K562 (cell line): ENCODE results near the gene RAD50. TPM values are rescaled to one million over a fixed set of nuclear protein-coding genes. Genes with fewer than 3 reads are reported as not detected.

Source experiments
- ADNP ChIP-seq: fragments of 200-800 bp; sonication (Bioruptor generic); IDR thresholded peaks from 2 replicates; pipeline ENCODE4 v1.6.1; 2016; ENCODE audit warnings: missing genetic modification characterization, missing compliant biosample characterization
- ARID4B ChIP-seq: sonication (generic); formaldehyde crosslinking; IDR thresholded peaks from 2 replicates; pipeline ENCODE4 v1.8.0; 2022; ENCODE audit warnings: mild to moderate bottlenecking, missing genetic modification reagents
- CC2D1A ChIP-seq: fragments of 450-650 bp; IDR thresholded peaks from 2 replicates; pipeline ENCODE4 v1.6.1; 2017; ENCODE audit warnings: mild to moderate bottlenecking
- CCAR2 ChIP-seq: fragments of 200-400 bp; formaldehyde crosslinking; IDR thresholded peaks from 2 replicates; pipeline ENCODE4 v1.6.1; 2017; ENCODE audit warnings: mild to moderate bottlenecking, low read depth, low read length
- CEBPB ChIP-seq: fragments of 450-650 bp; IDR thresholded peaks from 2 replicates; pipeline ENCODE4 v1.6.1; 2016; ENCODE audit warnings: missing genetic modification characterization, missing compliant biosample characterization
- CTBP1 ChIP-seq: fragments of 450-650 bp; IDR thresholded peaks from 2 replicates; pipeline ENCODE4 v1.6.1; 2016; ENCODE audit warnings: borderline replicate concordance
- CXXC5 ChIP-seq: fragments of 250-450 bp; sonication (Bioruptor Pico); IDR thresholded peaks from 2 replicates; pipeline ENCODE4 v1.8.0; 2022; ENCODE audit warnings: inconsistent platforms, mild to moderate bottlenecking, moderate library complexity
- ETV6 ChIP-seq, 3 experiments: fragments of 150-350 bp in 1 of 3; sonication (generic) in 1 of 3; formaldehyde crosslinking in 1 of 3; IDR thresholded peaks; 2 replicates each; pipeline versions ENCODE4 v1.6.1 to v1.8.0; 2014 to 2022; ENCODE audit warnings: borderline replicate concordance in 2 of 3, low read depth in 2 of 3, antibody characterized with exemption in 1 of 3, low read length in 1 of 3, mild to moderate bottlenecking in 1 of 3, missing genetic modification reagents in 1 of 3
- HDAC3 ChIP-seq: fragments of 450-650 bp; IDR thresholded peaks from 2 replicates; pipeline ENCODE4 v1.6.1; 2018; ENCODE audit warnings: borderline replicate concordance, mild to moderate bottlenecking, moderate library complexity; ENCODE audit not compliant: partially characterized antibody
- MEIS2 ChIP-seq: fragments of 450-650 bp; IDR thresholded peaks from 2 replicates; pipeline ENCODE4 v1.6.1; 2014; ENCODE audit warnings: mild to moderate bottlenecking; ENCODE audit not compliant: partially characterized antibody
- MYC ChIP-seq, 2 experiments: fragments of 250-450 bp in 1 of 2; sonication (Bioruptor Pico) in 1 of 2; IDR thresholded peaks; 2 replicates each; pipeline versions ENCODE4 v1.5.1 to v1.6.1; 2012 to 2021; ENCODE audit warnings: low read depth in 2 of 2, borderline replicate concordance in 1 of 2, improper control_type of control experiment in 1 of 2, low read length in 1 of 2, mild to moderate bottlenecking in 1 of 2, moderate library complexity in 1 of 2
- NBN ChIP-seq: fragments of 450-650 bp; IDR thresholded peaks from 2 replicates; pipeline ENCODE4 v1.6.1; 2016; ENCODE audit warnings: low read depth, mild to moderate bottlenecking
- NFIC ChIP-seq: fragments of 450-650 bp; IDR thresholded peaks from 2 replicates; pipeline ENCODE4 v1.6.1; 2017; ENCODE audit warnings: mild to moderate bottlenecking, inconsistent platforms
- POLR2AphosphoS5 ChIP-seq: IDR thresholded peaks from 2 replicates; pipeline ENCODE4 v1.6.1; 2011; ENCODE audit warnings: mild to moderate bottlenecking, low read depth, low read length, moderate library complexity; ENCODE audit not compliant: control insufficient read depth, insufficient read depth
- RBM17 ChIP-seq: fragments of 200-400 bp; formaldehyde crosslinking; IDR thresholded peaks from 2 replicates; pipeline ENCODE4 v1.6.1; 2017; ENCODE audit warnings: low read depth, mild to moderate bottlenecking, low read length, borderline replicate concordance
- SLC30A9 ChIP-seq: fragments of 250-450 bp; sonication (Bioruptor Pico); IDR thresholded peaks from 2 replicates; pipeline ENCODE4 v1.8.0; 2022; ENCODE audit warnings: mild to moderate bottlenecking, moderate library complexity
- ZNF280A ChIP-seq: fragments of 450-650 bp; IDR thresholded peaks from 2 replicates; pipeline ENCODE4 v1.6.1; 2018; ENCODE audit warnings: mild to moderate bottlenecking, low read depth; ENCODE audit not compliant: partially characterized antibody
- ZSCAN29 ChIP-seq: fragments of 450-650 bp; IDR thresholded peaks from 2 replicates; pipeline ENCODE4 v1.6.1; 2017
- polyA plus RNA-seq, 8 experiments: library from polyadenylated mRNA; depleted of rRNA in 4 of 8; stranded (reverse) in 5 of 8; unstranded in 3 of 8; fragments of >200 nt; fragmentation: Nextera tagmentation in 2 of 8; fragmentation: Illumina TruSeq in 1 of 8; extraction: Ambion mirVana in 2 of 8; extraction: Trizol in 1 of 8; gene quantifications; 2 replicates each; pipeline versions ENCODE4 v1.2.1 to v1.2.3, GENCODE V29; 2011 to 2014; ENCODE audit warnings: inconsistent platforms in 1 of 8, missing spikeins in 1 of 8
- total RNA-seq, 7 experiments: library from RNA; depleted of rRNA in 6 of 7; stranded (reverse); fragments of >200 nt in 6 of 7; fragmentation: Illumina TruSeq in 2 of 7; extraction: Trizol in 2 of 7; gene quantifications; 2 replicates each; pipeline versions ENCODE4 v1.2.1 to v1.2.3, GENCODE V29; 2011 to 2021; ENCODE audit warnings: low replicate concordance in 1 of 7

The RAD50 gene
- total and polyA plus RNA-seq, 9 of the 15 experiments (the other 6 are each of a cell fraction or from before 2014, with no cell fraction given) = 15.3 to 74.2 (median 44.1) TPM

GRCh38 chr5:132651838-132652469 is 95.2 kb downstream of the RAD50 start (continued):
- no peak for TF ChIP-seq CCAR2
- TF ChIP-seq CXXC5 (CRISPR knock-in tag) = peak; percentile 82
- TF ChIP-seq SLC30A9 (CRISPR knock-in tag) = no peak
- TF ChIP-seq CC2D1A = peak; percentile 99
- peak; percentile 99 for TF ChIP-seq POLR2AphosphoS5
- TF ChIP-seq MYC (IDR thresholded peaks at IDR 0.05; ENCODE audit: low read depth, low read length) = no peak
- TF ChIP-seq MYC (CRISPR knock-in tag; IDR thresholded peaks at IDR 0.05; ENCODE audit: borderline replicate concordance, low read depth) = no peak
- peak; percentile 82 for TF ChIP-seq CEBPB (tag)
- no peak for TF ChIP-seq ZNF280A
- no peak for TF ChIP-seq MEIS2
- no peak for TF ChIP-seq ARID4B (CRISPR knock-in tag)
- peak; percentile 91 for TF ChIP-seq HDAC3
- TF ChIP-seq ETV6 (IDR thresholded peaks at IDR 0.05; ENCODE audit: borderline replicate concordance in 1 of 2, low read depth in 2 of 2, low read length in 1 of 2) = peak in 1 of 2 experiments; percentile 73; a peak in 1 of 4 replicates
- no peak for TF ChIP-seq ETV6 (CRISPR knock-in tag; IDR thresholded peaks at IDR 0.05; ENCODE audit: borderline replicate concordance)
- TF ChIP-seq CTBP1 = peak; percentile 33; the same call in 1 of the 2 replicates
- no peak for TF ChIP-seq RBM17
- peak; percentile 95 for TF ChIP-seq NFIC
- TF ChIP-seq ADNP = peak; percentile 72; the same call in 1 of the 2 replicates
- TF ChIP-seq ZSCAN29 = no peak
- 0 out of 2 replicates have a peak, but pooled peaks have one; percentile 31 for TF ChIP-seq NBN
